Measurements from ENCODE around the gene SLK.

SLK gene

GRCh38 chr10:104043185-104043830, 76.4 kb downstream of the SLK start:
- Histone ChIP-seq H3K27me3 (ENCODE audit: insufficient read depth, low read length) (peaks cover 3% of the 10 kb centered on the region), H3K4me3 (ENCODE audit: low read length) (no peak overlapping the region), H3K36me3 (ENCODE audit: insufficient read depth, low read length) (no peaks in the 10 kb centered on the region), H3K4me1 (ENCODE audit: insufficient read depth, low read length) (no peaks in the 10 kb centered on the region), H2AFZ (ENCODE audit: low read depth, low read length) (no peak overlapping the region), H3K9me3 (ENCODE audit: low read length) (no peaks in the 10 kb centered on the region)

GRCh38 chr10:104043854-104044253, 76.9 kb downstream of the SLK start:
- no peak overlapping the region for H3K4me3 ChIP-seq (ENCODE audit: low read length)
- no peaks in the 10 kb centered on the region for H3K4me1 ChIP-seq (ENCODE audit: insufficient read depth, low read length)
- peaks cover 3% of the 10 kb centered on the region for H3K27me3 ChIP-seq (ENCODE audit: insufficient read depth, low read length)
- no peaks in the 10 kb centered on the region for H3K36me3 ChIP-seq (ENCODE audit: insufficient read depth, low read length)
- no peaks in the 10 kb centered on the region for H3K9me3 ChIP-seq (ENCODE audit: low read length)
- no peak overlapping the region for H2AFZ ChIP-seq (ENCODE audit: low read depth, low read length)

- Histone ChIP-seq H3K9me3 (ENCODE audit: low read length) (no peaks in the 10 kb centered on the region), H3K27me3 (ENCODE audit: insufficient read depth, low read length) (peaks cover 3% of the 10 kb centered on the region), H3K4me3 (ENCODE audit: low read length) (no peak overlapping the region), H3K4me1 (ENCODE audit: insufficient read depth, low read length) (no peaks in the 10 kb centered on the region), H2AFZ (ENCODE audit: low read depth, low read length) (no peak overlapping the region), H3K36me3 (ENCODE audit: insufficient read depth, low read length) (no peaks in the 10 kb centered on the region)
These were observed 78.5 kb downstream of the SLK start for GRCh38 chr10:104045151-104046089.

DNA sequence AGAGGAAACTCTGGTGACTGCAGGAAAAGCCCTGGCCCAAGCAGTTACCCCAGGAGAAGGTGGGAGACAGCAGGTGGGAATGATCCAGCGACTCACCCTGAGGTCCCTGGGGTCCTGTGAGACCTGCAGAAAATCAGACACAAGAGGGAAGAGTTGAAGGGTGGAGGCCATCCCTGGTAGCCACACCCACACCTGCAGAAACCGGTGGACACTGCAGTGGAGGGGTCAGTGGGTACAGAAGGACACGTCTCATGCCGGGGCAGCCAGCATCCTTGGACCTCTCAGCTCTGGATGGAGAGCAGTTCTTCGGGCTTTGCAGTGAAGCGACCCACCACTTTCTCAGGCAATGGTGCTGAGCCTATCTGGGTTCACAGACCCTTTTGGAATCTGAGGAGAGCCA, 79.7 kb downstream of the SLK start:
- Histone ChIP-seq H3K9me3 (ENCODE audit: low read length) (no peaks in the 10 kb centered on the region), H3K27me3 (ENCODE audit: insufficient read depth, low read length) (peaks cover 3% of the 10 kb centered on the region), H3K4me3 (ENCODE audit: low read length) (no peak overlapping the region), H3K36me3 (ENCODE audit: insufficient read depth, low read length) (no peaks in the 10 kb centered on the region), H2AFZ (ENCODE audit: low read depth, low read length) (no peak overlapping the region), H3K4me1 (ENCODE audit: insufficient read depth, low read length) (no peaks in the 10 kb centered on the region)

DNA sequence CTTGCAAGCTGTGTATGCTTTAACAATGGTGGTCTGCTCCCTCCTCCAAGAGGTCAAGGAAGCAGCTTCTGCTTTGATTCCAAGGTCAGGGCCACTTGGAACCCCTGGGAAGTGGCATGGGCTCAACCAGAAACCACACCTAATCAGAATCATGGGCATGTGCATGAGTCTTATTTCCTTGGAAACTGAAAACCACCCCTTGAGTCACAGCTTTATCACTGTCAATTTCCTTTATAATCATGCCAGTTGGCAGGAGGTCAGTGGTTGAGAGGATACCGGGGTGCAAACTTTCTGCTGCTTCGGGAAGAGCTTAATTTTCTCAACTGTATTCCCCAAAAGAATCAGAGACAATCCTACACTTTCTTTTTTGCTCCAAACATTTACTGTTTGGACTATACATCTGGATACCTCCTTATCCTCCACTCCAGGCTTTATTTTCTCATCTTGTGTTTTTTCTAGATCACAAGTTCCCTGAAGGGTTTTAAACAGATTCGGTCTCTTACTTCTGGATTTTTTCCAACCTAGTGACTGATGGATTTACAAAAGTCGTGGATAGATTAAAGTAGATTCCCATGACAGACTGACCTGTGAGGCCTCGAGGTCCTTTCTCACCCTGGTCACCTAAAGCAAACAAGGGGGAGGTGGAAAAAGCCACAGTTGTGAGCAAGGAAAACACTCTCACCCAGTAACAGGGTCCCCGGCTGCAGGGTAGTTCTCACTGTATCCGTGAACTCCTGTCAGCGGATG, 82.7 kb downstream of the SLK start:
- Histone ChIP-seq H3K4me1 (ENCODE audit: insufficient read depth, low read length) (no peaks in the 10 kb centered on the region), H3K9me3 (ENCODE audit: low read length) (no peaks in the 10 kb centered on the region), H3K36me3 (ENCODE audit: insufficient read depth, low read length) (no peaks in the 10 kb centered on the region), H3K4me3 (ENCODE audit: low read length) (no peak overlapping the region), H2AFZ (ENCODE audit: low read depth, low read length) (no peak overlapping the region), H3K27me3 (ENCODE audit: insufficient read depth, low read length) (peaks cover 3% of the 10 kb centered on the region)

- no peaks in the 10 kb centered on the region for H3K36me3 ChIP-seq (ENCODE audit: insufficient read depth, low read length)
- peaks cover 3% of the 10 kb centered on the region for H3K27me3 ChIP-seq (ENCODE audit: insufficient read depth, low read length)
- no peak overlapping the region for H3K4me3 ChIP-seq (ENCODE audit: low read length)
- no peaks in the 10 kb centered on the region for H3K4me1 ChIP-seq (ENCODE audit: insufficient read depth, low read length)
- H2AFZ ChIP-seq (ENCODE audit: low read depth, low read length), result no peak overlapping the region
- H3K9me3 ChIP-seq (ENCODE audit: low read length), result no peaks in the 10 kb centered on the region
These were observed 85.5 kb downstream of the SLK start for GRCh38 chr10:104052431-104052830.

DNA sequence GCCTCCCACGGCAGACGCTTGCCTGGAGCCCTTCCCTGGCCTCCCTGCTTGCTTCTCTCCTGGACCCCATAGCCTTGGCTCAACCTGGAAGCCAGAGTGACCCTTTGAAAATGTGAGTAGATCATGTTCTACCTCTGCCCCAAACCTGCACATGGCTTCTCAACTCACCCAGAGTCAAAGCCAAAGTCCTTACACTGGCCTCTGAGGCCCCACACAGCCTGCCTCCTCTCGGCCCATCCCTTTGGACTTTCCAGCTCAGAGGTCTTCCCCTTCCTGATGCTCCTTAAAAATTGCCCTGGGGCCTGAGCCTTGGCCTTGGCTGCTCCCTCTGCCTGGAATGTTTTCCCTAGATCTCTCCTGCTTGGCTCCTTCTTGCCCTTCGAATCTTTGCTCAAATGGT, 86.3 kb downstream of the SLK start:
- H3K36me3 ChIP-seq (ENCODE audit: insufficient read depth, low read length), result no peaks in the 10 kb centered on the region
- no peaks in the 10 kb centered on the region for H3K9me3 ChIP-seq (ENCODE audit: low read length)
- H3K4me1 ChIP-seq (ENCODE audit: insufficient read depth, low read length), result no peaks in the 10 kb centered on the region
- H2AFZ ChIP-seq (ENCODE audit: low read depth, low read length), result no peak overlapping the region
- peaks cover under 1% of the 10 kb centered on the region for H3K27me3 ChIP-seq (ENCODE audit: insufficient read depth, low read length)
- H3K4me3 ChIP-seq (ENCODE audit: low read length), result no peak overlapping the region

GRCh38 chr10:104054430-104054829, 87.5 kb downstream of the SLK start:
- H3K9me3 ChIP-seq (ENCODE audit: low read length), result no peaks in the 10 kb centered on the region
- no peaks in the 10 kb centered on the region for H3K27me3 ChIP-seq (ENCODE audit: insufficient read depth, low read length)
- H3K4me1 ChIP-seq (ENCODE audit: insufficient read depth, low read length), result no peaks in the 10 kb centered on the region
- no peak overlapping the region for H2AFZ ChIP-seq (ENCODE audit: low read depth, low read length)
- no peaks in the 10 kb centered on the region for H3K36me3 ChIP-seq (ENCODE audit: insufficient read depth, low read length)
- no peak overlapping the region for H3K4me3 ChIP-seq (ENCODE audit: low read length)

- no peaks in the 10 kb centered on the region for H3K4me1 ChIP-seq (ENCODE audit: insufficient read depth, low read length)
- H3K9me3 ChIP-seq (ENCODE audit: low read length), result no peaks in the 10 kb centered on the region
- no peak overlapping the region for H3K4me3 ChIP-seq (ENCODE audit: low read length)
- no peaks in the 10 kb centered on the region for H3K36me3 ChIP-seq (ENCODE audit: insufficient read depth, low read length)
- no peak overlapping the region for H2AFZ ChIP-seq (ENCODE audit: low read depth, low read length)
- H3K27me3 ChIP-seq (ENCODE audit: insufficient read depth, low read length), result no peaks in the 10 kb centered on the region
These were observed 89.8 kb downstream of the SLK start for GRCh38 chr10:104056619-104057273.

- H3K27me3 ChIP-seq (ENCODE audit: insufficient read depth, low read length), result no peaks in the 10 kb centered on the region
- no peak overlapping the region for H3K4me3 ChIP-seq (ENCODE audit: low read length)
- no peaks in the 10 kb centered on the region for H3K36me3 ChIP-seq (ENCODE audit: insufficient read depth, low read length)
These were observed 90.8 kb downstream of the SLK start for GRCh38 chr10:104057717-104058116.

DNA sequence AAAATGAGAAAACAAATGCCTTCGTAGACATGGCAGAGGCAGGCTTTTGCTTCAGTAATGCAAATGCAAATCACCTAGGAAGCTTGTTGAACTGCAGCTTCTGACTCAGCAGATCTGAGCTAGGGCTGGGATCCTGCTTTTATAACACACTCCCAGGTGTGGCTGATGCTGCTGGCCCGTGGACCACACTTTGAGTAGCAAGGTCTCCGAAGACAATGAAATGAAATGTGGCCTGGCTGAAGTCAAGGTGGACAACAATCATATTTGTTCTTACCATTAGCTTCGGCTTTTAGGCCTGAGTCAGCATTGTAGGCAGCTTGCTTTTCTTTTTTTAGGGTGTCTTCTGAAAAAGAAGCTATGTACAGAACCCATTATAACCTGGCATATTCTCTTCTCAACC, 92.4 kb downstream of the SLK start:
- Histone ChIP-seq H3K36me3 (ENCODE audit: insufficient read depth, low read length) (no peaks in the 10 kb centered on the region), H3K9me3 (ENCODE audit: low read length) (no peaks in the 10 kb centered on the region), H3K4me3 (ENCODE audit: low read length) (no peak overlapping the region), H2AFZ (ENCODE audit: low read depth, low read length) (no peak overlapping the region), H3K27me3 (ENCODE audit: insufficient read depth, low read length) (no peaks in the 10 kb centered on the region), H3K4me1 (ENCODE audit: insufficient read depth, low read length) (no peaks in the 10 kb centered on the region)

More at GRCh38 chr10:104057717-104058116, 90.8 kb downstream of the SLK start:
- Histone ChIP-seq H3K4me1 (ENCODE audit: insufficient read depth, low read length) (no peaks in the 10 kb centered on the region), H3K9me3 (ENCODE audit: low read length) (no peaks in the 10 kb centered on the region), H2AFZ (ENCODE audit: low read depth, low read length) (no peak overlapping the region)

DNA sequence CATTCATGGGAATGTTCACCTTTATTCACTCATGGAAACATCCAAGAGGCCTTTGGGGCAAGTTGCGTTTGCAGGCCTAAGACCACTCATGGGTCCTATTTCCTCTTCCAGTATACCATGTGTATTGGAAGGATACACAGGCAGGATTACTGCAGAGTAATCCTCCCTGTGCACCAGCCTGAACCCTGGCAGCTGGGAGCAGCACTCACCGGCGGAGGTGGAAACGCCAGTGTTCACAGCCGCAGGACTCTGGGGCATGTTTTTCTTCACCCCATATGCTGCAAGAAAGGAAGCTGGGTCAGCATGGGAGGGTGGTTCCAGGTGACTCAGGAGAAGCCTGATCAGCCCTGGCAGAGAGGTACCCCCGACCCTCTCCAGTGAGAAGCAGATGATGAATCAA, 94.3 kb downstream of the SLK start:
- no peak overlapping the region for H2AFZ ChIP-seq (ENCODE audit: low read depth, low read length)
- H3K4me3 ChIP-seq (ENCODE audit: low read length), result no peak overlapping the region
- H3K36me3 ChIP-seq (ENCODE audit: insufficient read depth, low read length), result no peaks in the 10 kb centered on the region
- no peaks in the 10 kb centered on the region for H3K4me1 ChIP-seq (ENCODE audit: insufficient read depth, low read length)
- no peaks in the 10 kb centered on the region for H3K9me3 ChIP-seq (ENCODE audit: low read length)
- peaks cover 6% of the 10 kb centered on the region for H3K27me3 ChIP-seq (ENCODE audit: insufficient read depth, low read length)

Measured in neuron (in vitro differentiated cells).